Neural progenitor cell (in vitro differentiated cells): ENCODE results near the gene PPFIA1. TPM values are rescaled to one million over a fixed set of nuclear protein-coding genes. Genes with fewer than 3 reads are reported as not detected.

ENCODE experiments used
- DNase-seq: peaks from one replicate; pipeline ENCODE4 v3.0.0-alpha.2; 2016; ENCODE audit warnings: low spot score
- H2AFZ ChIP-seq: fragments of 200-600 bp; sonication (generic); replicated peaks from 2 replicates; pipeline ENCODE4 v1.6.1; 2016; ENCODE audit warnings: antibody characterized with exemption
- H3F3A ChIP-seq: fragments of 200-600 bp; sonication (generic); 2 replicates; pipeline ENCODE4 v1.6.1; 2016; ENCODE audit warnings: antibody characterized with exemption, low read depth
- H3K27ac ChIP-seq: fragments of 200-600 bp; sonication (generic); 2 replicates; pipeline ENCODE4 v1.5.1; 2016; ENCODE audit warnings: mild to moderate bottlenecking
- H3K27me3 ChIP-seq: fragments of 200-600 bp; sonication (generic); 2 replicates; pipeline ENCODE4 v1.6.1; 2016; ENCODE audit warnings: mild to moderate bottlenecking, moderate library complexity
- H3K36me3 ChIP-seq: fragments of 200-600 bp; sonication (generic); 2 replicates; pipeline ENCODE4 v1.5.1; 2016
- H3K4me1 ChIP-seq: fragments of 200-600 bp; sonication (generic); 2 replicates; pipeline ENCODE4 v1.6.1; 2016; ENCODE audit warnings: mixed run types
- H3K4me2 ChIP-seq: fragments of 200-600 bp; sonication (generic); 2 replicates; pipeline ENCODE4 v1.6.1; 2016
- H3K4me3 ChIP-seq: fragments of 200-600 bp; sonication (generic); 2 replicates; pipeline ENCODE4 v1.5.1; 2016
- H3K79me2 ChIP-seq: fragments of 200-600 bp; sonication (generic); 2 replicates; pipeline ENCODE4 v1.6.1; 2016; ENCODE audit warnings: low read depth
- H3K9ac ChIP-seq: fragments of 200-600 bp; sonication (generic); 2 replicates; pipeline ENCODE4 v1.6.1; 2016
- H3K9me3 ChIP-seq: fragments of 200-600 bp; sonication (generic); 2 replicates; pipeline ENCODE4 v1.5.1; 2016; ENCODE audit warnings: low read depth
- H4K20me1 ChIP-seq: fragments of 200-600 bp; sonication (generic); 2 replicates; pipeline ENCODE4 v1.6.1; 2016; ENCODE audit warnings: low read depth
- H3K27ac Mint-ChIP-seq: 3 replicates; pipeline ENCODE4 v1.8.0; 2021; ENCODE audit warnings: mixed read lengths
- H3K27me3 Mint-ChIP-seq: 2 replicates; pipeline ENCODE4 v1.8.0; 2022; ENCODE audit warnings: low read depth, mild to moderate bottlenecking, inconsistent platforms, moderate library complexity, mixed read lengths; ENCODE audit not compliant: insufficient read depth
- H3K36me3 Mint-ChIP-seq: 3 replicates; pipeline ENCODE4 v1.8.0; 2021; ENCODE audit warnings: mixed read lengths
- H3K4me1 Mint-ChIP-seq: 3 replicates; pipeline ENCODE4 v1.8.0; 2021; ENCODE audit warnings: mixed read lengths
- H3K4me3 Mint-ChIP-seq: 3 replicates; pipeline ENCODE4 v1.8.0; 2021; ENCODE audit warnings: mild to moderate bottlenecking, moderate library complexity, mixed read lengths
- H3K9me3 Mint-ChIP-seq: 3 replicates; pipeline ENCODE4 v1.8.0; 2020; ENCODE audit warnings: mixed read lengths
- EZH2 ChIP-seq: fragments of 200-600 bp; sonication (generic); IDR thresholded peaks from 2 replicates; pipeline ENCODE4 v1.6.1; 2017; ENCODE audit warnings: antibody characterized with exemption, mild to moderate bottlenecking, moderate library complexity
- EZH2phosphoT487 ChIP-seq: fragments of 200-600 bp; sonication (generic); IDR thresholded peaks from 2 replicates; pipeline ENCODE4 v1.6.1; 2017; ENCODE audit warnings: antibody characterized with exemption
- total RNA-seq: library from RNA; depleted of rRNA; stranded (reverse); fragments of >200 nt; gene quantifications from 2 replicates; pipeline ENCODE4 v1.2.3, GENCODE V29; 2015; ENCODE audit warnings: low replicate concordance
- TF ChIP-seq, protein P1 (sequence below): fragments of 200-600 bp; sonication (generic); IDR thresholded peaks from 2 replicates; pipeline ENCODE4 v1.5.1; 2017; ENCODE audit warnings: antibody characterized with exemption, mild to moderate bottlenecking

Gene PPFIA1
- total RNA-seq, 1 donor from 2014 or later = 42.6 TPM

DNA sequence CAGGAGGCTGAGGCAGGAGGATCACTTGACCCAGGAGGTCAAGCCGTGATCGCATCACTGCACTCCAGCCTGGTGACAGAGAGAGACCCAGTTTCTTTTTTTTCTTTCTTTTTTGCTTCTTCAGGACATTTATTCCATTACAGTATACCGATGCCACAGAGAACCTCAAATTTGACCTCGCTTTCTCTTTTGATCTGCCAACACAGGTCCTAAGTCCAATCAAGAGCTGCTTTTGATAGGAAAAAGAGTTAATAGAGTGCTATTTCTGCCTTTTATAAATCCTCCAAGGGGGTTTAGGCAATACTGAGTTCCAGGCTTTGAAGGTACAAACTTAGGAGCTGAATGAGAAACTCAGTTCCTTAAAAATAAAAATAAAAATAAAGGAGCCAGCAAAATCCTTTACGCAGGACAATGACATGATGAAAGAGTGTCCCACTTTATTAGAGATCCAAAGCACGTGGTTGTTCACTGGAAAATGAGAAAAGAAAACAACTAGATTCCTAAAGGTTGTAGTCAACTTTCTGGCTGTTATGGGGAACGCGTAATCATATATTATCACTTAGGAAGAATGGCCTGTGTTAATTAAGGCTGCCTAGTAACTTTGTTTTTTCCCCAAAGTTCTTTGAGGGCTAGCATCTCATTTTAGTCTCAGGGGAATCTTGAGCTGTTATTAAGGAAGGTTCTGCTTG lies 40.2 kb upstream of the PPFIA1 start:
- Histone ChIP-seq H3F3A (no peaks in the 10 kb centered on the region), H3K4me2 (no peak overlapping the region), H3K36me3 (no peaks in the 10 kb centered on the region), H4K20me1 (no peaks in the 10 kb centered on the region), H3K79me2 (no peaks in the 10 kb centered on the region), H3K27me3 (no peaks in the 10 kb centered on the region), H3K27ac (no peak overlapping the region), H2AFZ (no peak overlapping the region), H3K9me3 (no peaks in the 10 kb centered on the region), H3K4me1 (no peaks in the 10 kb centered on the region), H3K4me3 (no peak overlapping the region), H3K9ac (no peak overlapping the region)
- Mint-ChIP-seq H3K4me1 (peaks cover 19% of the 10 kb centered on the region), H3K9me3 (no peaks in the 10 kb centered on the region), H3K4me3 (no peak overlapping the region), H3K36me3 (no peaks in the 10 kb centered on the region), H3K27ac (no peak overlapping the region), H3K27me3 (peaks cover 19% of the 10 kb centered on the region)
- TF ChIP-seq, protein P1, sequence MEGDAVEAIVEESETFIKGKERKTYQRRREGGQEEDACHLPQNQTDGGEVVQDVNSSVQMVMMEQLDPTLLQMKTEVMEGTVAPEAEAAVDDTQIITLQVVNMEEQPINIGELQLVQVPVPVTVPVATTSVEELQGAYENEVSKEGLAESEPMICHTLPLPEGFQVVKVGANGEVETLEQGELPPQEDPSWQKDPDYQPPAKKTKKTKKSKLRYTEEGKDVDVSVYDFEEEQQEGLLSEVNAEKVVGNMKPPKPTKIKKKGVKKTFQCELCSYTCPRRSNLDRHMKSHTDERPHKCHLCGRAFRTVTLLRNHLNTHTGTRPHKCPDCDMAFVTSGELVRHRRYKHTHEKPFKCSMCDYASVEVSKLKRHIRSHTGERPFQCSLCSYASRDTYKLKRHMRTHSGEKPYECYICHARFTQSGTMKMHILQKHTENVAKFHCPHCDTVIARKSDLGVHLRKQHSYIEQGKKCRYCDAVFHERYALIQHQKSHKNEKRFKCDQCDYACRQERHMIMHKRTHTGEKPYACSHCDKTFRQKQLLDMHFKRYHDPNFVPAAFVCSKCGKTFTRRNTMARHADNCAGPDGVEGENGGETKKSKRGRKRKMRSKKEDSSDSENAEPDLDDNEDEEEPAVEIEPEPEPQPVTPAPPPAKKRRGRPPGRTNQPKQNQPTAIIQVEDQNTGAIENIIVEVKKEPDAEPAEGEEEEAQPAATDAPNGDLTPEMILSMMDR = no peak
- TF ChIP-seq EZH2phosphoT487 = no peak
- TF ChIP-seq EZH2 = no peak
- DNase-seq = no peak

DNA sequence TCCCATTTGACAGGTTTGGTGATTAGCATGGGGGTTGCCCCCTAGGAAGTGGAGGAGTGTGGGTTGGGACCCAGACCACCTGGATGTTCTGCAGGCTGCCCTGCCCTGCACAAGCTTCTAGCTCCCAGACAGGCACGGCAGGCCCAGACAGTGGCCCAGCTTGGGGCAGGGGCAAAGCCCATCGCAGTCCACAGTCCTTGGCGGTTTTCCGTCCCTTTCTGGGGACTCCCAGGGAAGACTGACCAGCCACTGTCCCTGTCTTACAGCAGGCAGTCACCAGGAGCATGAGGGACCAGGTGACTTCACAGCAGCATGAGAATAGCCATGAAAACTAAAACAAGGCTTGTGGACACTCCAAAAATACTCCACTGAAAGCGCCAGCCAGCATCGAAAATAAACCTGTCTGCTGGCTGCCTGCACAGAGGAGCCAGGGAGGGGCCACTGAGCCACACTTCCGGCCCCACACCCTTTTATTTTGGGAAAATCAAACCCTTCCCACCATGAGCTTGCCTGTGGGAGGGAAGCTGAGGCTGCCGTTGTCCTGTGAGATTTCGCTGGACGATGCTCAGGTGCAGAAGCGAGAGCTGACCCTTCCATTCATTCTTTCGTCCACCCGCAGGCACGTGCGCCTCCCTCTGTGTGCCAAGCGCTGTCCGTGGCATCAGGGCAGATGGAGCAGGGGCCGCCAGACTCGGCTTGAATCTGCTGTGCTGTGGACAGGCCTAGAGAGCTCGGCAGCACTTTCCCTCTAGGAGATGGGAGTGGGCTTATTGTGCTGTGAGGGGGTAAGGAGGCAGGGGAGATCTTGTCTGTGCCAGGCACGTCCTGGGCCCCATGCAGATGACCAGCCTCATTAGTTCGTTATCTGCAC lies 39.4 kb upstream of the PPFIA1 start:
- H3K79me2 ChIP-seq = no peaks in the 10 kb centered on the region
- Mint-ChIP-seq H3K27me3 (peaks cover 15% of the 10 kb centered on the region), H3K36me3 (no peaks in the 10 kb centered on the region), H3K4me1 (peaks cover 19% of the 10 kb centered on the region), H3K27ac (no peak overlapping the region), H3K4me3 (no peak overlapping the region), H3K9me3 (no peaks in the 10 kb centered on the region)
- no peak overlapping the region for H2AFZ ChIP-seq
- no peaks in the 10 kb centered on the region for H3K27me3 ChIP-seq
- H3K27ac ChIP-seq = no peak overlapping the region
- H3K4me2 ChIP-seq = no peak overlapping the region
- DNase-seq = no peak
- no peaks in the 10 kb centered on the region for H3F3A ChIP-seq
- TF ChIP-seq EZH2phosphoT487 = no peak
- TF ChIP-seq, protein P1 = no peak
- TF ChIP-seq EZH2 = no peak
- no peak overlapping the region for H3K4me3 ChIP-seq
- no peak overlapping the region for H3K9ac ChIP-seq
- no peaks in the 10 kb centered on the region for H4K20me1 ChIP-seq
- no peaks in the 10 kb centered on the region for H3K36me3 ChIP-seq
- H3K9me3 ChIP-seq = no peaks in the 10 kb centered on the region
- no peaks in the 10 kb centered on the region for H3K4me1 ChIP-seq

DNA sequence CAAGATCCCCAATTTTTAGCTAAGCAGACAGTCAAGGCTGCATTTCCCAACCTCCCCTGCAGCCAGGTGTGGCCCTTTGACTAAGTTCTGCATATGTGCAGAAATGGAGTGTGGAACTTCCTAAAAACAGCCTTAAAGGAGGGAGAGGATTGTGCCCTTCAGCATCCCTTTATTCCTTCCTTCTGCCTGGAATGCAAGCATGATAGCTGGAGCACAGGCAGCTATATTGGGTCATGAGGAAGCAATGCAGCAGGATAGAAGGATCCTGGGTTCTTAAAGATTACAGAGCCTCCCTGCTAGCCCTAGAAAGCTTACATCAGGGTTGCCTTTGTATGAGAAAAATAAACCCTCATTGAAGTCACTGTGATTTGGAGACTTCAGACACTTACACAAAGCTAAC lies 37.5 kb upstream of the PPFIA1 start:
- TF ChIP-seq EZH2phosphoT487 (no peak), EZH2 (no peak)
- TF ChIP-seq, protein P1 = no peak
- H3K27ac Mint-ChIP-seq = no peak overlapping the region
- no peaks in the 10 kb centered on the region for H3K36me3 Mint-ChIP-seq
- no peak for DNase-seq
- H3F3A ChIP-seq = no peaks in the 10 kb centered on the region
- no peak overlapping the region for H3K4me3 Mint-ChIP-seq
- no peaks in the 10 kb centered on the region for H3K4me1 ChIP-seq
- peaks cover 8% of the 10 kb centered on the region for H3K27me3 Mint-ChIP-seq
- peaks cover 9% of the 10 kb centered on the region for H3K4me1 Mint-ChIP-seq
- no peaks in the 10 kb centered on the region for H4K20me1 ChIP-seq
- no peak overlapping the region for H3K9ac ChIP-seq
- H3K79me2 ChIP-seq = no peaks in the 10 kb centered on the region
- no peaks in the 10 kb centered on the region for H3K9me3 Mint-ChIP-seq
- no peaks in the 10 kb centered on the region for H3K27me3 ChIP-seq
- H2AFZ ChIP-seq = no peak overlapping the region
- H3K4me2 ChIP-seq = no peak overlapping the region
- no peak overlapping the region for H3K4me3 ChIP-seq
- no peaks in the 10 kb centered on the region for H3K36me3 ChIP-seq
- no peaks in the 10 kb centered on the region for H3K9me3 ChIP-seq
- H3K27ac ChIP-seq = no peak overlapping the region
